HUDEP-2 (cell line): ENCODE results near the gene ELOA.
"Not testable (repeated sequence)": the region's sequence is repeated elsewhere in the genome, so short reads cannot be mapped to it uniquely, and the experiment has no call there.

Experiments
- DNase-seq, 76 experiments: peaks; one replicate each; lab custom pipeline; 2025; ENCODE audit not compliant: unreplicated experiment in 76 of 76; lab: John Stamatoyannopoulos, UW

The ELOA gene

DNA sequence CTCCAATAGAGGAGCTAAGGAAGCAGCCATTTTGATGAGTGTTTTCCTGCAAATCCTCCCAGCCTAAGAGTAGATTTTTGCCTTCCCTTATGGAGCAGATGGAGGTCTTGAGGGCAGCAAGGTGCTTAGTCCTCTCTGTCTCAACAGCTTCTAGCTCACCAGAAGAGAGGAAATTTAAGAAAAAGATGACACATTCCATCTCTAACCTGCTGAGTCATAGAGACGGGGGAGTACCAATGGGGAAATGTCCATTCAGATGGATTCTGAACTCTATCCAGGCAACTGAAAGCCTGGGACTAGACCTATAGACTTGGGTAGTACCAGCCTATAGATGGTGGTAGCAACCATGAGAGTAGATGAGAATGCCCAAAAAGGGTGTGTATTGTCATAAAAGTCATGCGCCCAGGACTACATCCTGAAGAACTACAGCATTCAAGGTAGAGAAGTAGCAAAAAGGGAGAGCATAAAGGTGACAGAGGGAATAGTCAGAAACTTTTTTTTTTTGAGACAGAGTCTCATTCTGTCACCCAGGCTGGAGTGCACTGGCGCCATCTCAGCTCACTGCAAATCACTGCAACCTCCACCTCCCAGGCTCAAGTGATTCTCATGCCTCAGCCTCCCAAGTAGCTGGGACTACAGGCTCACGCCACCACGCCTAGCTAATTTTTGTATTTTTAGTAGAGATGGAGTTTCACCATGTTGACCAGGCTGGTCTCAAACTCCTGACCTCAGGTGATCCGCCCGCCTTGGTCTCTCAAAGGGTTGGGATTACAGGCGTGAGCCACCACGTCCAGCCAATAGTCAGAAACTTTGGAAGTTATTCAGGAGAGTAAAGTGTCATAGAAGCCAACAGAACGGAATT, 10.7 kb upstream of the ELOA start:
- DNase-seq = no peak

GRCh38 chr1:23733281-23733680, 10.0 kb upstream of the ELOA start:
- not testable (repeated sequence) for DNase-seq

DNA sequence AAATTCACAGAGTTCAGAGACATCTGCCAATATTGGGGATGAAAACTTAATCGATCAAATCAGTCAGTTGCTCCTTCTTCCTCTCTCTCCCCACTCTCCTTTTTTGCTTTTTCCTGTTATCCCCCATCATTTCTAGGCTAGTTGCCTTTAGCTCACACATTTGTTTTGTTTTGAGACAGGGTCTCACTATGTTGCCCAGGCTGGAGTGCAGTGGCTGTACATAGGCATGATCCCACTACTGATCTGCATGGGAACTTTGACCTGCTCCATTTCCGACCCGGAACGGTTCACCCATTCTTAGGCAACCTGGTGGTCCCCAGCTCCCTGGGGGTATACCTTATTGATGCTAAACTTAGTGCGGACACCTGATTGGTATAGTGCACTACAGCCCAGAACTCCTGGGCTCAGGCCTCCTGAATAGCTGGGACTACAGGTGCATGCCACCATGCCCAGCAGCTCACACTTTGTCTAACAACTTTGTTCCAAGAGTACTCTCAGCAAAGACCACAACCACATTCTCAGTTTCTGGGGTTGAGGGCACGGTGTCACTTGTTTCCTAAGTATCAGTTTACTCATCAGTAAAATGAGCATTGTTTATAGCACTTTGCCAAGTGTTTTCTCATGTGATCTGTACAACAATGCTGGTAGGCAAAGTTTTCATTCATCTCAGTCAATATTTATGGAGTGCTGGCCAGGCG, 6.7 kb upstream of the ELOA start:
- DNase-seq = no peak

- peak in 24 of 76 experiments; percentile 5 to 54 (median 22) for DNase-seq
These were observed 1.7 kb upstream of the ELOA start for GRCh38 chr1:23741609-23742008.

GRCh38 chr1:23742670-23743286, 493 bp upstream of the ELOA start:
- peak in 5 of 76 experiments; percentile 11 to 43 (median 31) for DNase-seq

GRCh38 chr1:23745515-23745914, 2.2 kb downstream of the ELOA start:
- DNase-seq = peak in 13 of 76 experiments; percentile 8 to 41 (median 20)

DNA sequence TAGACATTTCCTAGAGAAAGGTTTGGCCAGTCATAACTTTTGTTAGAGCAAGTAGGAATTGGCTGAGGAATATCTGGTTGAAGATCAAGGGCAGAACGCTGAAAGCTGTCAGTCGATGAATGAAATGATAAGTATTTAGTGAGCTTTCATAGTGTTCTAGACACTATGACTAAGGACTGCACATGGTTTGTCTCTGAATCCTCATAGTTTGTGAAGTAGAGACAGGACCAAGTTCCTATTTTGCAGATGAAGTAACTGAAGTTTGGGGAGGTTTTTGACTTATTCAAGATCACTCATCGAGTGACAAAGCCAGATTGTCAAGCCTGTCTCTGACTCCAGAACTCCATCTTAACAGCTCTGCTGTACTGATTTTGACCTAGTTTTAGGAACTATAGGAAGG, 4.7 kb downstream of the ELOA start:
- no peak for DNase-seq

- DNase-seq = peak in 39 of 76 experiments; percentile 3 to 67 (median 26)
These were observed 8.0 kb downstream of the ELOA start for GRCh38 chr1:23751050-23751814.

DNA sequence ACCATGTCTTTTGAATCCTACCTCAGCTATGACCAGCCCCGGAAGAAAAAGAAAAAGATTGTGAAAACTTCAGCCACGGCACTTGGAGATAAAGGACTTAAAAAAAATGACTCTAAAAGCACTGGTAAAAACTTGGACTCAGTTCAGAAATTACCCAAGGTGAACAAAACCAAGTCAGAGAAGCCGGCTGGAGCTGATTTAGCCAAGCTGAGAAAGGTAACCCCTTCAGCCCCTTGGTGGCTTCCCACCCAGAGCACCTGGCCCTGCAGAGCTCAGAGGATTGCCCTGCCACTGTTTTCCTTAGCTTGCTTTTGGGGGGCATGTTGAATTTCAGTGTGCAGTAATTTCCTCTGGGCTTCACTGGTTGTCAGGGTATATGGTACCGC, 8.5 kb downstream of the ELOA start:
- DNase-seq = no peak

GRCh38 chr1:23752909-23753308, 9.6 kb downstream of the ELOA start:
- no peak for DNase-seq

GRCh38 chr1:23756676-23757075, 13.4 kb downstream of the ELOA start:
- DNase-seq = no peak

DNA sequence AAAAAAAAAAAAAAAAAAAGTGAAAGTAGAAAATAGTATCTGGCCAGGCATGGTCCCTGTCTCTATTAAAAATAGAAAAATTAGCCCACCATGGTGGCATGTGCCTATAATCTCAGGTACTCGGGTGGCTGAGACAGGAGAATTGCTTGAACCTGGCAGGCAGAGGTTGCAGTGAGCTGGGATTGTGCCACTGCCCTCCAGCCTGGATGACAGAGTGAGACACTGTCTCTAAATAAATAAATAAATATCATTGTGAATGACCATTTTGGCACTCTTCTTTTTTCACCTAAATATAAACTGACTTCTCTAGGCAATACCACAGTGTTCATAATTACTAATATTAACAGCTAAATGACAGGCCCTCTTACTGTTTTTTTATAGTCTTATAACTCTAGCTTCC, 14.5 kb downstream of the ELOA start:
- no peak for DNase-seq

GRCh38 chr1:23759277-23759676, 16.0 kb downstream of the ELOA start:
- DNase-seq = no peak

GRCh38 chr1:23763041-23763577, 19.8 kb downstream of the ELOA start:
- DNase-seq = no peak

DNA sequence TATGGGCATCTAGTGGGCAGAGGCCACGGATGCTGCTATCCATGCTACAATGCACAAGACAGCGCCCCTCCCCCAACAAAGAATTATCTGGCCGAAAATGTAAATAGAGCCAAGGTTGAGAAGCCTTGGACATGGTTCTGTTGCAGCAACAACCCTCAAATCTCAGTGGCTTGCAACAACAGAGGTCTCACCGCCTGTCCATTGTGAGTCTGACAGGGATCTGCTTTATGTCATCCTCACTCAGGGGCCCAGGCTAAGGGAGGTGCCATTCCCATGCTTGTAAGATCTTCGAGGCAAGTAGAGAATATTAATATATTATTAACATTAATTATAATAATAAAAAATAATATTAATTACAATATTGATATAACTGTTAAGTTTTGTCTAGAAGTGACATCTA, 25.5 kb downstream of the ELOA start:
- no peak for DNase-seq

DNA sequence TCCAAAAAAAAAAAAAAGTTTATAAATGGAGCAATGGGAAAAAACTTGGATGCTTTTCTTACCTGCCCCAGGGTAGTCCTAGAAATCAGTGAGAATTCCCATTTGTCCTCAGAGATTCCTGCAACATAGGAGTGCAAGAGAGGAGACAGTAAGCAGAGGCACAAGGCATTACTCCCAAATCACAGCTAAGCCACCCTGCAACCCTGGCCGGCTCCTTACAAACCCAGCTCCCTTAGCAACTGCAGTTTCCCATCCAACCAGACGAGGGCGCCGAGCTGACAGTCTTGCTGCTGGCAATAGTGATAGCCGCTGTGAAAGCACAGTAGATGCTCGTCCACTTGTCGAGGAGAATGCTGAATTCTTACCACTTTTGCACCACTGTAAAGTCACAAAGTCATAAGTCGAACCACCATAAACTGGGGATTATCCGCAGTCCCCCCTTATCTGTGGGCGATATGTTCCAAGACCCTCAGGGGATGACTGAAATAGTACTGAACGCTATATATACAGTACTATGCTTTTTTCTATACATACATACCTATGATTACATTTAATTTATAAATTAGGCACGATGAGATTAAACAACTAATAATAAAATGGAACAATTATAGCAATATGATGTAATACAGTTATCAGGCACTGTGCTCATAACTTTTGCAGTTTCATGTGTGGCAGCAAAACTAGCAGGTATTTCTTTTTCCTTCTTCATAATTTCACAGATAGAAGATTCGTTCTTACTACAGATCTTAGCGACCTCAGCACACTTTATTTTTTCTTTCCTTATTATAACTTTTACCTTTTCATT, 29.0 kb downstream of the ELOA start:
- DNase-seq = peak in 73 of 76 experiments; percentile 18 to 90 (median 73)

DNA sequence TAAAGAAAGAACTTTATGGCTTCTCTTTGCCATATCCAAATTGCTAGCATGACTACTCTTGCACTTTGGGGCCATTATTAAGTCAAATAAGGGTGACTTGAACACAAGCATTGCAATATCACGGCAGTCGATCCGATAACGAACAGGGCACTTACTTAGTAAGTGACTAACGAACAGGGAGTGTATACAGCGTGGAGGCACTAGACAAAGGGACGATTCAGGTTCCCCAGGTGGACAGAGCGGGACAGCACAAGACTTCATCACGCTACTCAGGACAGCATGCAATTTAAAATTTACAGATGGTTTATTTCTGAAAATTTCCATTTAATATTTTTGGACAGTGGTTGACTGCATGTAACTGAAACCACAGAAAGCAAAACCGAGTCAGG, 29.6 kb downstream of the ELOA start:
- no peak for DNase-seq

DNA sequence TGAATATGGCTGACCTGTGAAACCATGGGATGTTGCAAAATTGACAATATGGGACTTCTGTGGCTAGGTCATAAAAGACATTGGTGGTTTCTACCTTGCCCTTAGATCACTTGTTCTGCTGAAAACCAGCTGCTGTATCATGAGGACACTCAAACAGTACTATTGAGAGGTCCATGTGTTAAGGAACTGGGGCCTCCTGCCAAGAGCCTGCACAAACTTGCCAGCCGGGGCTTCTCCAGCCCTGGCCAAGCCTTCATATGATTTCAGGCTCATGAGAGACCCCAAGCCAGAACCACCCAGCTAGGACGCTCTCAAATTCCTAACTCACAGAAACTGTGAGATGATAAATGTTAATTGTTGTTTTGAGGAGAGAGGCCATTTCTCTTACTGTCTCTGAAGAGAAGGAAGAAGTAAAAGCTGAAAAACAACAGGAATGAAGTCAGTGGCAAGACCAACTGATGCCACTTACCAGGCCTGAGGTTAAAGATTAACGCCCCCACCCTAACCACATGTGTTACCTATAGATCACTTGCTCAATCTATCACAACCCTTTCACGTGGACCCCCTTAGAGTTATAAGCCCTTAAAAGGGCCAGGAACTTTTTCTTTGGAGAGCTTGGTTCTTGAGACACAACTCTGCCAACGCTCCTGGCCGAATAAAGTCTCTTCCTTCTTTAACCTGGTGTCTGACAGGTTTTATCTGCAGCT, 31.1 kb downstream of the ELOA start:
- peak in 11 of 76 experiments; percentile 7 to 29 (median 12) for DNase-seq

GRCh38 chr1:23776217-23776616, 32.9 kb downstream of the ELOA start:
- DNase-seq = no peak
